Hematopoietic multipotent progenitor cell treated with erythropoietin and hydrocortisone succinate and interleukin-3 and kit ligand, for 15 days (in vitro differentiated cells): Measurements from ENCODE around the gene RGS17.
"Not testable (repeated sequence)": the region's sequence is repeated elsewhere in the genome, so short reads cannot be mapped to it uniquely, and the experiment has no call there.

ENCODE experiments used
- DNase-seq: peaks from one replicate; pipeline ENCODE4 v3.0.0-alpha.2; 2015; ENCODE audit warnings: low spot score

Gene RGS17

DNA sequence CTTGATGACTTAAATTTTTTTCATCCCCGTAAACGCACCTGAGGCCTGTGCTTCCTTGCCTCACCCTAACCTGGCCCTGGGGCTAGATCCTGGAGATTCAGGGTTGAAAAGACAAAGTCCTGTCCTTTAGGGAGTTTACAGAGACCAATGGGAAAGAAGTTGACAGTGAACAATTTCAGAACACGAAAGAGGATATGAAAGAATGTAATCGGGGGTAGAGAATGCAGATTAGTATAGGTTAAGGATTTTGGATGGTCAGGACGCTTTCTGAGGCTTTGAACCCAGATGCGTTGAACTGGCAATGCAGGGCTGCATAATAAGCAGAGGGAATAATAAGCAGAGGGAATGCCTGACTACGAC lies 146.6 kb downstream of the RGS17 start:
- DNase-seq, result no peak

DNA sequence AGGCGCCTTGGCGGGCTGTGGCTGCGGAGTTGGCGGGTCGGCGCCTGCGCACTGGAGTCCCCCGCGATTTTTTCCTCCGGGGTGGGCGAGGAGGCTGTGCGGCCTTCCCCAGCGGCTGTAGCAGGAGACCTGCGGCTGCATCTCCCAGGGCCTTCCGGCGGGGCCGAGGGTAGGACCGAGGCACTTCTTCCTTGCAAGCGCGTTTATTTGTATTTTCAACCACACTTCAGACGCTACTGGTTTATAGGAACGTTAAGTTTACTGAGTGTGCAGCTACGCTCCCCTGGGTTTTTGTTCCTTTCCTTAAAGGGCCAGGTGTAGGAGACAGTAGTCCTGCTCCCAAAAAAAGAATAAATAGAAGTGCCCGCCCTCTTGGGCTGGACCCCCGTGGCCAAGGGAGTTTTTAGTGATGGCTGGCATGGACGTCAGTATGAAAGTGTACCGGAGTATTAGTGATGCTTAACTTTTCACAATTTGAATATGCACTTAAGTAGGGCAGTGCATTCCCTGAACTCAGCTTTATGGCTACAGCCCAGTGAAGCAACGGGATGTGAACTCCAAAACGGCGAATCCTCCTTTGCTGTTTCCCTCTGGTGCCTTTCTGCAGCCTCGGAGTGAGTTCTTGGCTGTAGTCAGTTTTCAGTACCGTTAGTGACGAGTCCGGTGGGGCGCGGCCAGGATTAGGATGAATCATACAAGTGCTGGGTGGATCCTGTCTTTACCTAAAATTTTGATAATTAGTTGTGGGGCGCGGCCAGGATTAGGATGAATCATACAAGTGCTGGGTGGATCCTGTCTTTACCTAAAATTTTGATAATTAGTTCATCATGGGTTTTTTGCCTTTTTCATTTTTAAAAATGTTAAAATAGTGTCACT lies 147.2 kb downstream of the RGS17 start:
- peak; percentile 85 for DNase-seq

DNA sequence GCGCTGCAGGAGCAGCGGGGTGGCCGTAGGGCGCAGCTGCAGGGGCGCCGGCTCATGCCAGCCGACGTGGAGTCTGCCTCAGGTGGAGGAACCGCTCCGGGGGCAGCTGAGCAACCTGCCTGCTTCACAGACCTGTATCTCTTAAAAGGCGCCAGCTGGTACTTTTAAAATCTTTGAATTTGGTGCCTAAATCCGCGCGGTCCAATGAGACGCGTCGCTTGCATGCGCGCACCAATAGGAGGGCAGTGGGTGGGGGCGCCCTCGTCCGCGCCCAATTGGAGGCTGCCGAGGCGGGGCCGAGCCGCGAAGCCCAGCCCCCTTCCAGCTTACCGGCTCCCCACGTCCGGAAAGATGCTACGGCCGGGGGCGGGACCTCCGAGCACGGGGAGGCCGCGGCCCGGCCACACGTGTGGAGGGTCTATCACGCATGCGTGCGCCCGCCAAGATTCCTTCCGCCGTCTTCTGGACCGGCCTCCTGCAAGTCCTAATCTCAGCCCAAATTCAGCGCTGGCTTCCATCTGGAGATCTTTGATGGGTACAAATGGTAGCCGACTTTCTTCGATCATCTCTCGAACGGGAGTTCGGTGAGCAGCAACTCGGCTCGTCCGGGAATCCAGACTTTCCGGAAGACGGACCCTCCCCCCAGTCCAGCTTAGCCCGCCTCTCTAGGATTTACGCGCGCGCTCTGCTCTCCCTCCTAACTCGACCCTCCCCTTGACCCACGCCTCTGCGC lies 148.0 kb downstream of the RGS17 start, which contains the start of gene FBXO5:
Gene FBXO5, minus strand, starts transcription at position 138 of the 733 bp plus-strand sequence. Its CDS starts 82 bp downstream, at position 56.
- DNase-seq, result peak; percentile 95

DNA sequence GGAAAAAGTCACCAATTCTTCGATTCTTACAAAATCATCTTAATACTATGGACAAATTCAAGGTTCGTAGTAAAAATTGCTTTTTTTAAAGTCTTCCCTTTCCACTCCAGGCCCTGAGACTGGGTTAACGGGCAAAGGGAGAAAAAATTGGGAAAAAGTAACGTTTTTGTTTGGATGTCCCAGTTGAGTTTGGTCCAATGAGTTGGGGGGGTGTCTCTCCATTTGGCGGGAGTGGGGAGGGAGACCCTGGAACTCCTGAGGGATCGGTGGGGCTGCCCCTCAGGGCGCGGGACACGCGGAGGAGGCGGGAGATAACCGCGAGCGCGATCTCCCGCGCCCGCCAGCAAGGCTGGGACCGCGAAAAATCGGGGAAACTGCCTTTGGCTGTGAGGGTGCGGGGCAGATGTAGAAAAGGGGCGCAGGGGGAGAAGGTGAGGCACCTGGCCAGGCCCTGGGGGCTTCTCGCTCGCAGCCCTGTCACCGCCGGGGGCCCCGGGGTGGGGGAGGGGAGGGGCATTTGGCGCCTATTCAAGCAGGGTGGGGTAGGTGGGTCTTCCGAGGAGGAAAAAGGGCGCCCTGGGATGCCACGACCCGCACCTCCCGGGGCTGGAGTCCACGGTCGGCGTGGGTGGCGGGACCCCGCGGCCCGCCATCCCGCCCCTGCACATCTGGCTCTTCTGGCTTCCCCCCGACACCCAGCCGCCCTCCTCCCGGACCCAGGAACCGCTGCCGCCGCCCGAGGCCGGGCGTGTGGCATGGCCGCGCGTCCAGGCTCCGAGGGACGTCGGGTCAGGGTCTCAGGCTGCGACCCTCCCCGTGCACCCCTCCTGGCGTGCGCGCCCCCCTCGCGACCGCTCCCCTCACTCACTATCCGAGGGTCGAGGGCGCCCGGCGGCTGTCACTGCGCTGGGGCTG lies 148.8 kb downstream of the RGS17 start:
- peak; percentile 45 for DNase-seq

DNA sequence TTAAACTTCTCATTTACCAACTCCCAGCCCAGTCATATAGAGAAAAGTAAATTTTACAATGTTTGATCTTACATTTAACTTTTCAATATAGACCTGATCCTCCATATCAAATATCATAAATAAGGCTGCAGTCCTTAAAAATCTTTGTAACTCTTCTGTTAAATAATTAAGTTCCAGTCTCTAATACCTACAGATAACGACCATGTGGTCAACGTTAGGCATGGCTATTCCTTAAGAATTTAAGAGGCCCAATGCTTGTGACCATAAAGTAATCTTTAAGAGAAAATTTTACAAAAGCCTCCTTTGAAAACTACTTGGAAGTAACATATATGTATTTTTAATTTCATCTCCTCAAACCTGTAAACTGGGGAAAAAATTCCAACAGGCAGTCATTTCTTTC lies 149.9 kb downstream of the RGS17 start:
- DNase-seq, result no peak

DNA sequence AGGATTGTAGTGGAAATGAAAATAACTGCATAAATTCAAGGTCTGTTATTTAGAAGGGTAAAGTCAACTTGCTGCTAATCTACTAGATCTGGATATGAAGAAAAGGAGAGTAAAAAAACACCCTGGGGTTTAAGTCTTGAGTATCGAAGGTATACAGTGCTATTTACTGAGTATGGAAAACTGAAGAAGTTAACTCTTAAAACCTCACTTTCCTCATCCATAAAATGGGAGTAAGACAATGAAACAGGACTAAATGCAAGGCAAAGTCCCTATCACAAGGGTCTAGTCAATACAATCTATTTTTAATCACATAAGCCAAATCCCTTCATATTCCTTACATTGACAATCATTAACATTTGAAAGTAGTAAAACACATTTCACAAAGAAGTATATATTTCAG lies 150.4 kb downstream of the RGS17 start:
- no peak for DNase-seq

DNA sequence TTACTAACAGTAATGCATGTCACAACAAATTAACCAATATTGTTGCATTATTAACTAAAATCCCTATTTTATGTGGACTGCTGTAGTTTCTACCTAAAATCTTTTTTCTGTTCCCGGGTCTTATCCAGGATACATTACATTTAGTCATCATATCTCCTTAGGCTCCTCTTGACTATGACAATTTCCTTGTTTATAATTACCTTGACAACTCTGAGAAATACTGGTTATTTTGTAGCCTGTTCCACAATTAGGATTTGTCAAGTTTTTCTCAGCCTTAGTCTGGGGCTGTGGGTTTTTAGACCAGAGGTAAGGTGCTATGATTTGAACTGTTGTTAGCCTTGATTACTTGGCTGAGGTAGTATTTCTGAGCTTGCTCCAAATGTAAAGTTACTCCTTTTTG lies 152.0 kb downstream of the RGS17 start:
- no peak for DNase-seq

DNA sequence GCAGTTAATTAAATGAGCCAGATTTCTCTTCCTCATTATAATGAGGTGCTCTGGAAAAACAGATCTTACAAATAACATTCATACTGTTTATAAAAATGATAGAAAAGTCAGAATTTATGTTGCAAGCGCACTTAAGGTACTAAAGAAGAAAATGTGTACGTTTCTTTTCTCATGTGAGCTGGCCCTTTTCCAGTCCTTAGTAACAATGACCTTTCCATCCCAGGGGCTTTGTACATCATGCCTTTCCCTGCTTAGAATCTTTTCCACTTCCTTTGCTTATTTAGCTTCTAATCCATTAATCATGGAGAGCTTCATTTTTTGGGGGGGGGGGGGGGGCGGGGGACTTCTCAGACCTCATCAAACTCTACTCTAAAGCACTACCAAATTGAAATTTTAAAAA lies 153.0 kb downstream of the RGS17 start:
- no peak for DNase-seq

DNA sequence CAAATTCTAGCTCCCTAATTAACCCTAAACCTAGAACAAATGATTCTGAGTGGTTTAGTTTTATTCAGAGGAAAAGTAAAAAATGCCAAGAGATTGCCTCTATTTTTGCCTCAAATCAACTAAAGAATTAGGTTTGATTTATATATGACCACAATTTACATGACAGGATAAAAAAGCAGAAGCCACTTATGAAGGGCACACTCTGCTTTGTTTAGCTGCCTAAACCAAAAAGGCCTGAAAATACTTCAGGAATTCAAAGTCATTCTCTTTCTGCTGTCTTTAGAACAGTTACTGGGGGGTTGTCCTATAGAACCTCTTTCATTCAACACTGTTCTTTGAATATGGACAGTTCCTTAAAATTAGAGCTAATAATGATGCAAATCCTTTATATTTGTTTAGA lies 153.5 kb downstream of the RGS17 start:
- no peak for DNase-seq

DNA sequence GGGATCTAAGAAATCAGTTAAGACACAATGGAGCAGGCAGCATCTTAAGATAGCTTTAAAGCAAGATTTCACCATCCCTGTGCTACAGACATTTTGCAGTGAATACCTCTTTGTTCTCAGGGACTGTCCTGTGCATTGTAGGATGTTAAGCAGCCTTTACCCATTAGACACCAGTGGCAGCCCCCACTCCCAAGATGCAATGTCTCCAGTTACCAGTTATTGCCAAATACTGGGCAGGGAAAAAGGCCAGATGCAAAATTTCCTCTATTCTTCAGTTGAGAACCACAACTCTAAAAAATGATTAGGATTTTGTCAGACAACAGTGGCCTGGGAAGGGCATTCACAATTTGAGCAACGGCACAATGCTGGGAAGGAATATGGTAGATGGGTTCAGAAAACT lies 154.3 kb downstream of the RGS17 start:
- DNase-seq, result no peak

DNA sequence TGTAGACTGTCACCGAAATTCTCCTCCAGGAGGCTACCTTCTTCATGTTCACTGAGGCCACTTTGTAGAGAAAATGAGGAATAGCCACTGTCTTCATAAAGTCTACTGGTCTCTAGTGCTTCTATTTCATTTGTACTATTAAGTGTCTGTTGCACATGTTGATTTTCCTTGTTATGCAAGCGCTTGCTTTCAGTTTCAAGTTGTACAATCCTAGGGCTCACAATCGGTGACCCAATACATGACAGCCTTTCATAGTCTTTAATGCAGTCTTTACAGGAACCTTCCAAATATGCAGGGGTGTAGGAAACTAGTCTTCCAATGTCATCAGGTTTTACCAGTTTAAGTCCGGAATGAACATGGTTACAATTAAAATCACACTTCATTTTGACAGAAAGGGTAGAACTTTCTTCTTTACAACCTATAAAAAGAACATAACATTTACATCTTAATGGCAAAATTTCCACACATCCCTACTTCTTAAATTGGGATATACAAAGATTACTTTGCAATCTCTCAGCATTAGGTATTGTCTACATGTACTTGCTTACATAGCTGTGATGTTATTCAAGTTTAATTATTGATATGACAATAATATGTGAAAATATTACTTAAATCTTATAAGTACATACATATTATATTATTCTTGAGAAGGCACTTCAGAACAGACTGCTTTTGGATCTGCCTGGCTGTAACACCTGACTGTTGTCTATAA lies 155.7 kb downstream of the RGS17 start:
- DNase-seq, result no peak

DNA sequence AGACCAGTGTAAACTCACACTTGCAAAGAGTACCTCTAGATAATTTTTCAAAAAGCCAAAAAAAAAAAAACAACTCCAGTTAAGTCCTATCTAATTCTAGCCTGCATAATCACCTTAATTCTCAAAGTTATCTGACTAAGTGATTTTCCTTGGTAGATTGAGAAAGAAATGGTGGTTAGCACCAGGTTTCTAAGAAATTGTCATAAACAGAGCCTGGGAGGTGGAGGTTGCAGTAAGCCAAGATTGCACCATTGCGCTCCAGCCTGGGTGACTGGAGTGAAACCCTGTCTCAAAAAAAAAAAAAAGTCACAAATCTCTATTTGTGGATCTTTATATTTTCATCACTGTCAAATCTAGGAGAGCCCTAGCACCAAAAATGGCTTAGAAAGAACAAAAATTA lies 157.2 kb downstream of the RGS17 start:
- DNase-seq, result no peak

DNA sequence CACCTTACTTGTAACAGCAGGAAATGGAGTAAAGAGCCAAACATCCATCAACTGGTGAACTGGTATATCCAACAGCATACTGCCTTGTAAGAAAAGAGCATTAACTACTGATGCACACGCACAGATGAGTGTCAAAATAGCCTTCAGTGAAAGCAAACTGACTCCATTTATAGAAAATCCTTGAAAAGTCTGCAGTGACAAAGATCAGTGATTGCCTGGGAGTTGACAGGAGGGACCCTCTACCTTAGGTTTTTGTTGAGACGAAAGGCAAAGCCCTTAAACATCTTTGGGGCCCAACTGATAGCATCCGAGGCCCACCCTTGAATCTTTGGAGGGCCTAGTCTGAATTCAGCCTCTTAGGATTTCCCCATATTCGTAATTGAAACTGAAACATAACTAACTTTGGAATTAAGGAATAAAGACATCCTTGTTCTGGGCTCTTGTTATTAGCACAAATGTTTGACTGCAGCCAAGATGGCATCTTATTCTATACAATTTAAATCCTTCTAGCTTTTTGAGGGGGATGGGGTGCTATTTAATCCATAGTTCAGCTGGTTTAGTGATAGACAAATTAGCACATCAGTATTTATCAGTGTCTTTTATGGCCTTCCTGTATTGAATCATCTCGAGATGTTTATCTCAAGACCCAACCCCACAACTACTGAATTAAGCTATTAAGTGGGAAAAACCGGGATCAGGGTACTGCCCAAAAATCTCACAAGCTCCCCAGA lies 161.2 kb downstream of the RGS17 start:
- no peak for DNase-seq

DNA sequence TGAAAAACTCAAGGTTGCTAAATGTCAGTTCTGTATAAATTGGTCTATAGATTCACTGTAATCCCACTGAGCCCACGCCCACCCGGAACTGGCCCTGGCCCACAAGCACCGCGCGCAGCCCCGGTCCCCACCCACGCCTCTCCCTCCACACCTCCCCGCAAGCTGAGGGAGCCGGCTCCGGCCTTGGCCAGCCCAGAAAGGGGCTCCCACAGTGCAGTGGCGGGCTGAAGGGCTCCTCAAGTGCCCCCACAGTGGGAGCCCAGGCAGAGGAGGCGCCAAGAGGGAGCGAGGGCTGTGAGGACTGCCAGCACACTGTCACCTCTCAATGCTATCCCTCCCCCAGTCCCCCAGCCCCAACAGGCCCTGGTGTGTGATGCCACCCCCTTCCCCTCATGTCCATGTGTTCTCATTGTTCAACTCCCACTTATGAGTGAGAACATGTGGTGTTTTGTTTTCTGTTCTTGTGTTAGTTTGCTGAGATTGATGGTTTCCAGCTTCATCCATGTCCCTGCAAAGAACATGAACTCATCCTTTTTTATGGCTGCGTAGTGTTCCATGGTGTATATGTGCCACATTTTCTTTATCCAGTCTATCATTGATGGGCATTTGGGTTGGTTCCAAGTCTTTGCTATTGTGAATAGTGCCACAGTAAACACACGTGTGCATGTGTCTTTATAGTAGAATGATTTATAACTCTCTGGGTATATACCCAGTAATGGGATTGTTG lies 164.8 kb downstream of the RGS17 start:
- not testable (repeated sequence) for DNase-seq

DNA sequence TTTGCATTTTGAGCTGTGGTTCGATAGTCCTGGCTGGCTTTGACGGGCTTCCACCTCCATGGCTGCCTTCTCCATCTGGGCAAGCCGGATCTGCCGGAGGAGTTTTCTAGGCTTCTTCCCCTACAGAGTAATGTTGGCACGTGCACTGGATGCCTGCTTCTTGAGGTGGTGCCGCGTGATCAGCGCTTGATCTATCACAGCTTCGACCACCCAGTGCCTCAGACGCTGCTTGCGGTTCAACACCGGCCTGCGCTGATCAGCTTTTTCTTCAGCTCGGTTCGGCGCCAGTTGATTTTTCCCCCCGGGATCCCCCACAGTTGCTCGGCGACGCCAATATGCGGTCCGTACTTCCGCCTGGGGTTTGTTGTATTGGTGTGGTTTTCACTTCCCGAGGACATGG lies 171.7 kb downstream of the RGS17 start:
- no peak for DNase-seq

DNA sequence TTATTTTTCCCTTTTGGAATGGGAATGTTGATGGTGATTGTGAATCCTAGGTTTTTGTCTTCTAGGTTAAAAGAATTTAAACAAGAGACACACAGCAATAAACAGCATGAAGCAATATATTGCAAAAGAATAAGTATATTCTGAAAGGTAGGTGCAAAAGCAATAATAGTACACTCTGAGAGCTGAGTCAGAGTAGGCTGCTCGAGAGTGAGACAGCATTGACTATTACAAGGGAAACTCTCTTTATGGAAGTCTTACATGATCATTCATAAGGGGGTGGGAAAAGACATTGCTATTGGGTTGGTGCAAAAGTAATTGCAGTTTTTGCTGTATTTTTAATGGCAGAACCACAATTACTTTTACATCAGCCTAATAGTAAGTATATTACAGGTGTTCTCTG lies 173.3 kb downstream of the RGS17 start:
- no peak for DNase-seq
